Urothelium cell line (cell line): ENCODE data around the gene CDC25B.

Experiments
- DNase-seq: peaks from one replicate; pipeline ENCODE4 v3.0.0; 2011; ENCODE audit warnings: low spot score, mixed read lengths
- FAIRE-seq: peaks from 2 replicates; lab custom pipeline; 2011; peaks lifted over from hg19 to GRCh38; lab: Jason Lieb, UNC

Gene CDC25B

GRCh38 chr20:3795511-3796468 lies at the start of gene CDC25B:
Gene CDC25B (plus strand): TSS chr20:3796310. CDS start chr20:3796532, 222 bp downstream.
- FAIRE-seq = no peak
- peak; percentile 91 for DNase-seq

GRCh38 chr20:3747471-3747870 lies 48.6 kb upstream of the CDC25B start:
- no peak for DNase-seq
- FAIRE-seq = no peak

GRCh38 chr20:3748073-3748472 lies 48.0 kb upstream of the CDC25B start:
- no peak for DNase-seq
- no peak for FAIRE-seq

- DNase-seq = no peak
- FAIRE-seq = no peak
These were observed 46.9 kb upstream of the CDC25B start for GRCh38 chr20:3749087-3749688.

- FAIRE-seq = no peak
These were observed 46.2 kb upstream of the CDC25B start for GRCh38 chr20:3749689-3750531.

GRCh38 chr20:3751305-3751674 lies 44.8 kb upstream of the CDC25B start:
- FAIRE-seq (no peak), DNase-seq (no peak)

More at GRCh38 chr20:3749689-3750531, 46.2 kb upstream of the CDC25B start:
- no peak for DNase-seq

GRCh38 chr20:3751675-3752385 lies 44.3 kb upstream of the CDC25B start:
- FAIRE-seq (no peak), DNase-seq (no peak)

- DNase-seq = no peak
- no peak for FAIRE-seq
These were observed 43.7 kb upstream of the CDC25B start for GRCh38 chr20:3752386-3752759.

GRCh38 chr20:3753098-3753497 lies 43.0 kb upstream of the CDC25B start:
- FAIRE-seq (peak; percentile 48), DNase-seq (peak; percentile 54)

- no peak for FAIRE-seq
These were observed 42.4 kb upstream of the CDC25B start for GRCh38 chr20:3753501-3754275.

GRCh38 chr20:3754276-3754630 lies 41.9 kb upstream of the CDC25B start:
- FAIRE-seq (no peak), DNase-seq (no peak)

More at GRCh38 chr20:3753501-3754275, 42.4 kb upstream of the CDC25B start:
- no peak for DNase-seq

GRCh38 chr20:3755269-3755668 lies 40.8 kb upstream of the CDC25B start:
- DNase-seq (no peak), FAIRE-seq (no peak)

GRCh38 chr20:3755814-3756480 lies 40.2 kb upstream of the CDC25B start:
- DNase-seq (no peak), FAIRE-seq (no peak)

- FAIRE-seq (no peak), DNase-seq (no peak)
These were observed 38.8 kb upstream of the CDC25B start for GRCh38 chr20:3757268-3757667.

- FAIRE-seq (no peak), DNase-seq (no peak)
These were observed 37.5 kb upstream of the CDC25B start for GRCh38 chr20:3758566-3758965.

GRCh38 chr20:3759316-3759823 lies 36.7 kb upstream of the CDC25B start:
- no peak for DNase-seq
- FAIRE-seq = no peak

- no peak for FAIRE-seq
- DNase-seq = no peak
These were observed 36.2 kb upstream of the CDC25B start for GRCh38 chr20:3759884-3760283.

GRCh38 chr20:3760655-3761348 lies 35.3 kb upstream of the CDC25B start:
- no peak for FAIRE-seq

More at GRCh38 chr20:3760655-3761348, 35.3 kb upstream of the CDC25B start:
- no peak for DNase-seq
